Dorsolateral prefrontal cortex (tissue), 118 donors: ENCODE data around the gene CLDND2. TPM values are rescaled to one million over a fixed set of nuclear protein-coding genes. Genes with fewer than 3 reads are reported as not detected.

Experiments used
- total RNA-seq, 120 experiments: library from RNA; stranded (reverse); gene quantifications; one replicate each; pipeline versions ENCODE4 v1.2.3 to v1.2.4, GENCODE V29; 2022

The CLDND2 gene
- total RNA-seq, 120 experiments from 2014 or later: 0.97 to 9.2 (median 2.6) TPM; not detected in 17

Other genes starting within 250 kb of the CLDND2 start
- 10 to 100 TPM in 6 of 120 experiments, 1 to 10 TPM in 101, under 1 TPM in 12, not detected in 1; 0.52 to 16.8 (median 3.1) TPM for gene SIGLEC9, start 244.1 kb downstream of the CLDND2 start, total RNA-seq
- 1 to 10 TPM in 54 of 120 experiments, under 1 TPM in 34, not detected in 32; 0.30 to 7.9 (median 1.2) TPM for gene SIGLEC7, start 226.7 kb downstream of the CLDND2 start, total RNA-seq
- gene CD33, start 143.9 kb downstream of the CLDND2 start, total RNA-seq: 10 to 100 TPM in 1 of 120 experiments, 1 to 10 TPM in 115, under 1 TPM in 3, not detected in 1; 0.71 to 11.6 (median 3.1) TPM
- gene SIGLECL1, start 117.9 kb downstream of the CLDND2 start, total RNA-seq: not detected
- 10 to 100 TPM in 116 of 120 experiments, 1 to 10 TPM in 4; 4.8 to 31.1 (median 18.0) TPM for gene IGLON5, start 57.4 kb downstream of the CLDND2 start, total RNA-seq
- 1 to 10 TPM; 1.7 to 6.8 (median 3.4) TPM for gene VSIG10L, start 26.9 kb downstream of the CLDND2 start, total RNA-seq
- 100 to 1,000 TPM in 42 of 120 experiments, 10 to 100 TPM in 78; 45.6 to 130 (median 94.3) TPM for gene ETFB, start 2.6 kb downstream of the CLDND2 start, total RNA-seq
- 1 to 10 TPM in 53 of 120 experiments, under 1 TPM in 18, not detected in 49; 0.57 to 6.5 (median 1.6) TPM for gene NKG7, start 3.7 kb upstream of the CLDND2 start, total RNA-seq
- gene LIM2, start 19.0 kb upstream of the CLDND2 start, total RNA-seq: not detected
- under 1 TPM in 17 of 120 experiments, not detected in 103; 0.33 to 0.94 (median 0.50) TPM for gene C19orf84, start 21.6 kb upstream of the CLDND2 start, total RNA-seq
- gene SIGLEC10, start 48.6 kb upstream of the CLDND2 start, total RNA-seq: 10 to 100 TPM in 30 of 120 experiments, 1 to 10 TPM in 90; 1.6 to 24.4 (median 6.1) TPM
- gene SIGLEC8, start 89.5 kb upstream of the CLDND2 start, total RNA-seq: 10 to 100 TPM in 14 of 120 experiments, 1 to 10 TPM in 106; 1.3 to 16.1 (median 5.4) TPM
- not detected for gene CEACAM18, start 109.5 kb upstream of the CLDND2 start, total RNA-seq
- gene SIGLEC12, start 132.8 kb upstream of the CLDND2 start, total RNA-seq: under 1 TPM in 8 of 120 experiments, not detected in 112; 0.22 to 0.50 (median 0.31) TPM
- 1 to 10 TPM in 2 of 120 experiments, under 1 TPM in 25, not detected in 93; 0.25 to 1.5 (median 0.62) TPM for gene SIGLEC6, start 162.7 kb upstream of the CLDND2 start, total RNA-seq
- gene ZNF175, start 202.3 kb upstream of the CLDND2 start, total RNA-seq: 10 to 100 TPM; 13.2 to 30.4 (median 19.9) TPM